ENCODE measurements around the gene ASAP2.

ASAP2 gene

GRCh38 chr2:9230051-9230802 is 23.6 kb downstream of the ASAP2 start:
- TF ChIP-seq CTCF (IDR thresholded peaks at IDR 0.05; ENCODE audit: low read depth, low read length, missing control alignments): peak; percentile 22
- H3K4me3 ChIP-seq (ENCODE audit: low read depth, low read length): no peak overlapping the region
- DNase-seq (ENCODE audit: low read depth): peak; percentile 46
- in situ Hi-C loops (cut with HindIII; ENCODE audit: low sequenced_read_pairs): loop anchor here (5.0 kb wide), 1 partner anchor 77 kb away; no protein-coding TSS in a partner anchor

GRCh38 chr2:9230881-9231280 is 24.3 kb downstream of the ASAP2 start:
- in situ Hi-C loops (cut with HindIII; ENCODE audit: low sequenced_read_pairs): loop anchor here (5.0 kb wide), 1 partner anchor 76 kb away; no protein-coding TSS in a partner anchor
- no peak for DNase-seq (ENCODE audit: low read depth)
- no peak for TF ChIP-seq CTCF (IDR thresholded peaks at IDR 0.05; ENCODE audit: low read depth, low read length, missing control alignments)
- H3K4me3 ChIP-seq (ENCODE audit: low read depth, low read length): no peak overlapping the region

GRCh38 chr2:9231291-9232165 is 24.9 kb downstream of the ASAP2 start:
- in situ Hi-C loops (cut with HindIII; ENCODE audit: low sequenced_read_pairs): loop anchor here (5.0 kb wide), 1 partner anchor 76 kb away; no protein-coding TSS in a partner anchor
- H3K4me3 ChIP-seq (ENCODE audit: low read depth, low read length): no peak overlapping the region
- TF ChIP-seq CTCF (IDR thresholded peaks at IDR 0.05; ENCODE audit: low read depth, low read length, missing control alignments): no peak
- DNase-seq (ENCODE audit: low read depth): no peak

- no peak overlapping the region for H3K4me3 ChIP-seq (ENCODE audit: low read depth, low read length)
- no peak for DNase-seq (ENCODE audit: low read depth)
- no peak for TF ChIP-seq CTCF (IDR thresholded peaks at IDR 0.05; ENCODE audit: low read depth, low read length, missing control alignments)
- in situ Hi-C loops (cut with HindIII; ENCODE audit: low sequenced_read_pairs): loop anchor here (5.0 kb wide), 1 partner anchor 75 kb away; no protein-coding TSS in a partner anchor
Observed at GRCh38 chr2:9232166-9232479, 25.5 kb downstream of the ASAP2 start.

GRCh38 chr2:9232886-9233285 is 26.3 kb downstream of the ASAP2 start:
- no peak overlapping the region for H3K4me3 ChIP-seq (ENCODE audit: low read depth, low read length)
- in situ Hi-C loops (cut with HindIII; ENCODE audit: low sequenced_read_pairs): loop anchor here (5.0 kb wide), 1 partner anchor 74 kb away; no protein-coding TSS in a partner anchor
- TF ChIP-seq CTCF (IDR thresholded peaks at IDR 0.05; ENCODE audit: low read depth, low read length, missing control alignments): no peak
- DNase-seq (ENCODE audit: low read depth): peak; percentile 70

- TF ChIP-seq CTCF (IDR thresholded peaks at IDR 0.05; ENCODE audit: low read depth, low read length, missing control alignments): no peak
- in situ Hi-C loops (cut with HindIII; ENCODE audit: low sequenced_read_pairs): loop anchor here (5.0 kb wide), 1 partner anchor 73 kb away; no protein-coding TSS in a partner anchor
- no peak overlapping the region for H3K4me3 ChIP-seq (ENCODE audit: low read depth, low read length)
- DNase-seq (ENCODE audit: low read depth): peak; percentile 68
Observed at GRCh38 chr2:9234680-9235146, 28.1 kb downstream of the ASAP2 start.
